A673 (cell line): ENCODE measurements around the gene XRCC4. TPM values are rescaled to one million over a fixed set of nuclear protein-coding genes. Genes with fewer than 3 reads are reported as not detected.

Experiments
- BruUV-seq: library from RNA; stranded (reverse); fragments of 400-500 nt; replicated peaks from 2 replicates; lab custom pipeline; 2021; lab: Mats Ljungman, UMichigan
- CTCF ChIA-PET: fragments of 300-600 bp; sonication (Branson Sonifier 250); formaldehyde crosslinking; loops from one replicate; lab custom pipeline; 2022; ENCODE audit warnings: antibody characterized with exemption; lab: Charles Lee
- POLR2A ChIA-PET: fragments of 300-600 bp; sonication (Branson Sonifier 250); formaldehyde crosslinking; loops from one replicate; lab custom pipeline; 2022; ENCODE audit warnings: antibody characterized with exemption; ENCODE audit not compliant: low non-redundant PET; lab: Charles Lee
- DNase-seq: peaks from one replicate; pipeline ENCODE4 v3.0.0-alpha.2; 2015; ENCODE audit warnings: low spot score
- H3K27ac ChIP-seq: fragments of 200-600 bp; sonication (generic); 2 replicates; pipeline ENCODE4 v1.5.1; 2016; ENCODE audit warnings: mixed run types, low read depth, mild to moderate bottlenecking, mixed read lengths, antibody characterized with exemption, low read length; ENCODE audit not compliant: poor library complexity, severe bottlenecking
- H3K27me3 ChIP-seq: fragments of 200-600 bp; sonication (generic); replicated peaks from 2 replicates; pipeline ENCODE4 v1.6.1; 2017; ENCODE audit warnings: mixed run types, low read depth, mild to moderate bottlenecking, mixed read lengths, antibody characterized with exemption, low read length; ENCODE audit not compliant: insufficient read depth, poor library complexity
- H3K36me3 ChIP-seq: fragments of 200-600 bp; sonication (generic); 2 replicates; pipeline ENCODE4 v1.6.1; 2016; ENCODE audit warnings: mixed run types, mild to moderate bottlenecking, mixed read lengths, antibody characterized with exemption, low read length; ENCODE audit not compliant: insufficient read depth, poor library complexity, severe bottlenecking
- H3K4me1 ChIP-seq: fragments of 200-600 bp; sonication (generic); 2 replicates; pipeline ENCODE4 v1.6.1; 2017; ENCODE audit warnings: mixed run types, mild to moderate bottlenecking, mixed read lengths, antibody characterized with exemption, low read length; ENCODE audit not compliant: insufficient read depth, poor library complexity, severe bottlenecking
- H3K4me3 ChIP-seq: fragments of 200-600 bp; sonication (generic); 2 replicates; pipeline ENCODE4 v1.5.1; 2016; ENCODE audit warnings: low read depth, mixed run types, mild to moderate bottlenecking, mixed read lengths, low read length; ENCODE audit not compliant: poor library complexity, severe bottlenecking
- H3K9me3 ChIP-seq: fragments of 200-600 bp; sonication (generic); 2 replicates; pipeline ENCODE4 v1.6.1; 2016; ENCODE audit warnings: mixed run types, low read depth, mild to moderate bottlenecking, mixed read lengths, antibody characterized with exemption, low read length; ENCODE audit not compliant: poor library complexity, severe bottlenecking
- EZH2 ChIP-seq: fragments of 200-600 bp; sonication (generic); IDR thresholded peaks from 2 replicates; pipeline ENCODE4 v1.6.1; 2017; ENCODE audit warnings: borderline replicate concordance, low read depth, mild to moderate bottlenecking, mixed read lengths, antibody characterized with exemption, low read length; ENCODE audit not compliant: poor library complexity, severe bottlenecking
- intact Hi-C: fragments of 100-400 bp; cut with micrococcal nuclease; formaldehyde crosslinking; loops from one replicate; pipeline ENCODE4 v1.10.0; 2022; ENCODE audit not compliant: unreplicated experiment
- total RNA-seq: library from RNA; stranded (reverse); gene quantifications from 2 replicates; pipeline ENCODE4 v1.2.3, GENCODE V29; 2021
- TF ChIP-seq, protein P1 (sequence below): fragments of 300-800, 200-600 bp; sonication (generic); conservative IDR thresholded peaks from 2 replicates; pipeline ENCODE4 v1.5.1; 2017; ENCODE audit warnings: low read depth, mild to moderate bottlenecking, antibody characterized with exemption, low read length, moderate library complexity, mixed read lengths

The XRCC4 gene
- total RNA-seq, 1 experiment from 2014 or later = 8.1 TPM

DNA sequence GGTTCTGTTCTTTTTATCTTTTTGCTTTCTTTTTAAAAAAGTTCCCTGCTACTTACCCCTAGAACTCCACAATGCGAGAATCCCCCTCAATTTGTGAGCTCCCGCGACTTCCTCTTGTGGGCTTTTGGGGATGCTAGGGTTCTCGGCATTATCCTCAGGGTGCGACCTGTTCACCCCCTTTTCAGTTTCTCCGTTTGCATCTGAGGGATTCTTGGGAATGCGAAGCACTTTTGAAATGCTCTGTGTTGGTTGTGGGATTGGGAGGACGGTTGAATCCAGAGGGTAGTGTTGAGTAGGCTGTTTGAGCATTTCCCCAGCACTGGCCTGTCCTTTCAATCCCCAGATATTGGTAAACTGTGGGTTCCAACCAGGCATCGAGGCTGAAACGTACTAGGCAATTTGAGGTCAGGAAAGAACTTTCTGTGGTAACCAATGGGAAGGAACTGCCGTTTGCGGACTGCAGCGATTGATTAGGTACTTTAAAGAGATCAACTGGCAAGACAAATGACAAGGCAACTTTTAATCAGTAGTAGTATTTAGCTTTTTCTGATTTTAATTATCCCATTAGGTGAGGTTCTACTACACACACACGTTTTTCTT, 415 bp downstream of the XRCC4 start:
- no peaks in the 10 kb centered on the region for H3K36me3 ChIP-seq
- TF ChIP-seq, protein P1, sequence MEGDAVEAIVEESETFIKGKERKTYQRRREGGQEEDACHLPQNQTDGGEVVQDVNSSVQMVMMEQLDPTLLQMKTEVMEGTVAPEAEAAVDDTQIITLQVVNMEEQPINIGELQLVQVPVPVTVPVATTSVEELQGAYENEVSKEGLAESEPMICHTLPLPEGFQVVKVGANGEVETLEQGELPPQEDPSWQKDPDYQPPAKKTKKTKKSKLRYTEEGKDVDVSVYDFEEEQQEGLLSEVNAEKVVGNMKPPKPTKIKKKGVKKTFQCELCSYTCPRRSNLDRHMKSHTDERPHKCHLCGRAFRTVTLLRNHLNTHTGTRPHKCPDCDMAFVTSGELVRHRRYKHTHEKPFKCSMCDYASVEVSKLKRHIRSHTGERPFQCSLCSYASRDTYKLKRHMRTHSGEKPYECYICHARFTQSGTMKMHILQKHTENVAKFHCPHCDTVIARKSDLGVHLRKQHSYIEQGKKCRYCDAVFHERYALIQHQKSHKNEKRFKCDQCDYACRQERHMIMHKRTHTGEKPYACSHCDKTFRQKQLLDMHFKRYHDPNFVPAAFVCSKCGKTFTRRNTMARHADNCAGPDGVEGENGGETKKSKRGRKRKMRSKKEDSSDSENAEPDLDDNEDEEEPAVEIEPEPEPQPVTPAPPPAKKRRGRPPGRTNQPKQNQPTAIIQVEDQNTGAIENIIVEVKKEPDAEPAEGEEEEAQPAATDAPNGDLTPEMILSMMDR = no peak
- no peak for TF ChIP-seq EZH2
- no peaks in the 10 kb centered on the region for H3K9me3 ChIP-seq
- peaks cover 11% of the 10 kb centered on the region for H3K4me1 ChIP-seq
- H3K4me3 ChIP-seq = peak overlapping the region; percentile 84
- BruUV-seq = TSS peak; percentile 86
- no peak for DNase-seq
- H3K27ac ChIP-seq = peak overlapping the region; percentile 82
- ChIA-PET CTCF (no interaction called here), POLR2A (no interaction called here)
- intact Hi-C loops = loop anchor here (10.0 kb wide), 2 partner anchors 357 to 433 kb away; no protein-coding TSS in a partner anchor
- no peaks in the 10 kb centered on the region for H3K27me3 ChIP-seq

DNA sequence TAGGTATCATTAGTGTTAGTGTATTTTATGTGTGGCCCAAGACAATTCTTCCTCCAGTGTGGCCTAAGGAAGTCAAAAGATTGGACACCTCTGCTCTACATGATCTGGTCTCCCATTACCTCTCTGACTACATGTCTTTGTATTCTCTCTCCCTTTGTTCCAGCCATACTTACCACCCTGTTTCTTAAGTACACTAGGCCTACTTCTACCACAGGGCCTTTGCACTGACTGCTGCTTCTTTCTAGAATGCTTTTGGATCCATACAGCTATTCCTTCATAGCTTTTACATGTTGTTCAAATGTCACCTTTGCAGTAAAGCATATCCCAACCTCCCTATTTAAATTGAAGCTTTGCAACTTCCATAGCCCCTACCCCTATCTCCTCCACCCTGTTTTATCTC, 5.4 kb downstream of the XRCC4 start:
- POLR2A ChIA-PET = no interaction called here
- intact Hi-C loops = no loop called here

DNA sequence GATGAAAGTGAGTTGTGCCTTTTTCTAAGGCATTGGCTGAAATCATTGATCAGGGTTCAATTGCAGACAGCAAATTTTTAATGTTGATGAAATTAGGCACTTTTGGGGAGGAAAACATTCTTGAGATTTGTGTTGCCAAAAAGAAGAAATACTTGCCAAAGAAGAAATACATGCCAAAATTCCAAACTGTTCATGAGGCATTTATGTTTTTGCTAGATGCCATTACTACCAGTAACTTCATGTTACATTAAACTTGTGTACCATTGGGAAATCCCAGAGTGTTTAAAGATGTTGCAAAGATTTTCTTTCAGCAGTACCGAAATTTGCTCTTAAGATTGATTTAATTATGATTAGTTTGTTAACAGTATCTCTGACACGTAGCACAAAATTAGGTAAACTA, 7.0 kb downstream of the XRCC4 start:
- H3K4me3 ChIP-seq = no peak overlapping the region
- BruUV-seq = no TSS peak
- CTCF ChIA-PET = interaction anchor here (0.7 kb wide), 1 partner anchor 11 kb away, joined by 4 read pairs; no protein-coding TSS in a partner anchor
- TF ChIP-seq EZH2 = no peak
- TF ChIP-seq, protein P1 = no peak
- no peak overlapping the region for H3K27ac ChIP-seq
- DNase-seq = no peak
- H3K36me3 ChIP-seq = no peaks in the 10 kb centered on the region
- no peaks in the 10 kb centered on the region for H3K27me3 ChIP-seq
- H3K9me3 ChIP-seq = no peaks in the 10 kb centered on the region
- H3K4me1 ChIP-seq = no peaks in the 10 kb centered on the region
- intact Hi-C loops = no loop called here
- POLR2A ChIA-PET = no interaction called here

More for the DNA sequence above, 5.4 kb downstream of the XRCC4 start:
- CTCF ChIA-PET = no interaction called here
- DNase-seq = no peak
- Histone ChIP-seq H3K4me1 (peaks cover 7% of the 10 kb centered on the region), H3K9me3 (no peaks in the 10 kb centered on the region), H3K4me3 (no peak overlapping the region), H3K27ac (no peak overlapping the region), H3K27me3 (no peaks in the 10 kb centered on the region), H3K36me3 (no peaks in the 10 kb centered on the region)
- no TSS peak for BruUV-seq
- TF ChIP-seq, protein P1 = no peak
